ENCODE data around the gene DRC1.
"Not testable (repeated sequence)": the region's sequence is repeated elsewhere in the genome, so short reads cannot be mapped to it uniquely, and the experiment has no call there.

The DRC1 gene

GRCh38 chr2:26401739-26402541 is at the start of gene DRC1:
Gene DRC1, plus strand, starts transcription at chr2:26401920. Its CDS starts 70 bp downstream, at chr2:26401990.
- DNase-seq, result peak; percentile 16

GRCh38 chr2:26352892-26353291 is 48.8 kb upstream of the DRC1 start:
- peak; percentile 50 for DNase-seq

- DNase-seq, result not testable (repeated sequence)
Observed at GRCh38 chr2:26354469-26354868, 47.3 kb upstream of the DRC1 start.

- no peak for DNase-seq
Observed at GRCh38 chr2:26355038-26355995, 46.4 kb upstream of the DRC1 start.

GRCh38 chr2:26356111-26356510 is 45.6 kb upstream of the DRC1 start:
- DNase-seq, result no peak

- DNase-seq, result no peak
Observed at GRCh38 chr2:26356771-26357170, 44.9 kb upstream of the DRC1 start.

- DNase-seq, result no peak
Observed at GRCh38 chr2:26359886-26360473, 41.7 kb upstream of the DRC1 start.

- no peak for DNase-seq
Observed at GRCh38 chr2:26363323-26363722, 38.4 kb upstream of the DRC1 start.

GRCh38 chr2:26363958-26364357 is 37.8 kb upstream of the DRC1 start:
- no peak for DNase-seq

- DNase-seq, result no peak
Observed at GRCh38 chr2:26364669-26365068, 37.1 kb upstream of the DRC1 start.

GRCh38 chr2:26366957-26367356 is 34.8 kb upstream of the DRC1 start:
- no peak for DNase-seq

- DNase-seq, result not testable (repeated sequence)
Observed at GRCh38 chr2:26369664-26370063, 32.1 kb upstream of the DRC1 start.

GRCh38 chr2:26370909-26371308 is 30.8 kb upstream of the DRC1 start:
- not testable (repeated sequence) for DNase-seq

GRCh38 chr2:26376799-26377198 is 24.9 kb upstream of the DRC1 start:
- no peak for DNase-seq

- no peak for DNase-seq
Observed at GRCh38 chr2:26380281-26380680, 21.4 kb upstream of the DRC1 start.

GRCh38 chr2:26382564-26382963 is 19.2 kb upstream of the DRC1 start:
- DNase-seq, result no peak

GRCh38 chr2:26384183-26384582 is 17.5 kb upstream of the DRC1 start:
- no peak for DNase-seq

- no peak for DNase-seq
Observed at GRCh38 chr2:26384597-26384996, 17.1 kb upstream of the DRC1 start.

GRCh38 chr2:26387189-26387588 is 14.5 kb upstream of the DRC1 start:
- DNase-seq, result no peak

GRCh38 chr2:26394694-26395093 is 7.0 kb upstream of the DRC1 start:
- no peak for DNase-seq

GRCh38 chr2:26395394-26395793 is 6.3 kb upstream of the DRC1 start:
- no peak for DNase-seq

- DNase-seq, result peak; percentile 58
Observed at GRCh38 chr2:26396734-26397298, 4.9 kb upstream of the DRC1 start.

- no peak for DNase-seq
Observed at GRCh38 chr2:26399771-26400376, 1.8 kb upstream of the DRC1 start.
